ENCODE results near the gene ASPSCR1.
"Not testable (repeated sequence)": the region's sequence is repeated elsewhere in the genome, so short reads cannot be mapped to it uniquely, and the experiment has no call there.

Gene ASPSCR1

GRCh38 chr17:81976332-81977210 is 858 bp upstream of the ASPSCR1 start:
- TF ChIP-seq GATA1 (IDR thresholded peaks at IDR 0.05; ENCODE audit: low read depth, low read length) (no peak), POLR2A (IDR thresholded peaks at IDR 0.05; ENCODE audit: low read length) (no peak)
- peak; percentile 41 to 56 for DNase-seq

DNA sequence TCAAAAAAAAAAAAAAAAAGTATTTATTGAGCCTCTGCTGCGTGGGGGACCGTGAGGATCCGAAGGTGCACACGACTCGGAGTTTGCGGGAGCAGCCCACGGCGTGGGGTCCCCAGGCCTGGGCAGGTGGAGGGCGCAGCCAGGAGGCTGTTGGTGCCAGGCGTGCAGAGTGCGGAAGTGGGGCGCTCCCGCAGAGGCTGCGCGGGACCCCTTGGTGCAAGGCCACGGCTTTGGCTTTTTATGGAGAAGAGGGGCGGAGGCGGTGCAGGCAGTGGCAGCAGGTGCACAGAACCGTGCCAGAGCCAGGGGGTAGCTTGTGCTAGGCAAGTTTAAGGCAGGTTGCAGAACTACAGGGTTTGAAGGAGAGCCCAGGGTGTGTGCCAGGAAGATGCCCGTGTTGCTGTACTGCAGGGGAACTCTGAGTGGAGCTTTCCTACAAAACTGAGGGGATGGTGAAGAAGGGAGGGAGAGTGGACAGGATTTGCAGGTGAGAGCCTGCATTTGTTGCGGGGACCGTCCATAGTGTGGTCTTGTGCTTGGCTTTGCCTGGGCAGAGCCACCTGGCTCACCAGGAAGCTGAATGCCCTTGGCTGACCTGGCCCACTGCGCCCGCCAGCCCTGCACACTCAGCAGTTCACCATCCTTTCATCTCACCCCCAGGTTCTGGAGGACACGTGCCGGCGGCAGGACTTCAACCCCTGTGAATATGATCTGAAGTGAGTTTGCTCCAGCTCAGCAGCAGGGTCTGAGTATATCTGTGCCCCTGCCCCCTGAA is 1.3 kb downstream of the ASPSCR1 start:
- no peak for TF ChIP-seq GATA1 (IDR thresholded peaks at IDR 0.05; ENCODE audit: low read depth, low read length)
- TF ChIP-seq POLR2A (IDR thresholded peaks at IDR 0.05; ENCODE audit: low read length), result no peak
- DNase-seq, result no peak

DNA sequence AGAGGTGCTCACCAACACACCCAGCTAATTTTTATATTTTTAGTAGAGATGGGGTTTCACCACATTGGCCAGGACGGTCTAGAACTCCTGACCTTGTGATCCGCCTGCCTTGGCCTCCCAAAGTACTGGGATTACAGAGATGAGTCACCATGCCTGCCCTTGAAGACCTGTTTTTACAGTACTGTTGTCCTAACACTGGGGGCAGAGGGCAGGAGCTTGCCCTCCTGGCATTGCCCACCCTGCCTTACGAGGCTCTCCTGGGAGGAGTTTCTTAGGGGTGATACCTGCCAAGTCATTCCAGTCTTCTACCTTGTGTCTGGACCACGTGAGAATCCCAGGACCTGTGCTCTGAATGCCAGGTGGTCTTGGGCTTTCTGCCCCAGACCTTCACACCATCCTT is 2.7 kb downstream of the ASPSCR1 start:
- TF ChIP-seq GATA1 (IDR thresholded peaks at IDR 0.05; ENCODE audit: low read depth, low read length), result no peak
- no peak for TF ChIP-seq POLR2A (IDR thresholded peaks at IDR 0.05; ENCODE audit: low read length)
- DNase-seq, result no peak

DNA sequence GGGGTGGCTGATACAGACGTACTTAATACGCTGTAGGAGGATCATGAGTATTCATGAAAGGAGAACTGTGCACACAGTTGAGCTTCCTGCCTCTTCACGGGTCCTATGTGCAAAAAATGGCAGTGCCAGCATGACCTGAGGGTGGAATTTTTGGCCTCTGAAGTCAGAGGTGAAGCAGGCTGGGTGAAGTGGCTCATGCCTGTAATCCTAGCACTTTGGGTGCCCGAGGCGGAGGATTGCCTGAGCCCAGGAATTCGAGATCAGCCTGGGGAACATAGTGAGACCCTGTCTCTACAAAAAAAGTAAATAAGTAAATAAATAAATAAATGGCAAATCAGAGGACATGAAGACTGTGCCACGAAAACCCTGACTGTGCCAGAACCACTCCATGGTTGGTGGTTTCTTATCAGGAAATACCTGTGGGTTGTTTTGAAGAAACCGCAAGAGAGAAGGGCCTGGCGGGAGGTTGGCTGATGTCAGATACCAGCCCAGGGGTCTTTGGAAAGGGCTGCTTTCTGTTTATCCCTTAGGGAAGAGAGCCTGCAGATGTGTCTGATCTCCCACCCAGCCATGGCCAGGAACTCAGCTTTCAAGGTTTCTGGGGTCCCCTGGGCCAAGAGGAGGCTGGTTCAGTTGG is 3.4 kb downstream of the ASPSCR1 start:
- TF ChIP-seq GATA1 (IDR thresholded peaks at IDR 0.05; ENCODE audit: low read depth, low read length), result no peak
- TF ChIP-seq POLR2A (IDR thresholded peaks at IDR 0.05; ENCODE audit: low read length), result no peak
- DNase-seq, result no peak

- not testable (repeated sequence) for DNase-seq
Measured at GRCh38 chr17:81981511-81981910, 4.1 kb downstream of the ASPSCR1 start.

DNA sequence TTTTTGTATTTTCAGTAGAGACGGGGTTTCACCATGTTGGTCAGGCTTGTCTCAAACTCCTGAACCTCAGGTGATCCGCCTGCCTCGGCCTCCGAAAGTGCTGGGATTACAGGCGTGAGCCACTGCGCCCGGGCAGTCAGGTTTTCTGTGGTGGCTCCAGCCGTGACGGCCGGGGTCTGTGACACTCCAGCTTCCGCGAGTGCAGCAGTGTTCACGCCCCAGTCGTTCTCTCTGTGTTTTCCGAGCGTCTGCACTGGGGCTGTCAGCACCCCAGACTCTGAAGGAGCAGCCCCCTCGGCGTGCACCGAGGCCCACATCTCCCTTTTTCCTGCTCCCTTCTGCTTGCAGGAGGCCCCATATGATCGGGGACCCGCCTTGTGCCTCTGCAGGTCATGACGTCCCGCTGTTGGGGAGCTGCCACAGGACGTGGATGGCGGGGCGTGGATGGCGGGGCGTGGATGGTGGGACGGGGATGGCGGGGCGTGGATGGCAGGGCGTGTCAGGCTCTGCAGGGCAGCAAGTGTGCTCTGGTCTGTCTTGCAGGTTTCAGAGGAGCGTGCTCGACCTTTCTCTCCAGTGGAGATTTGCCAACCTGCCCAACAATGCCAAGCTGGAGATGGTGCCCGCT is 5.7 kb downstream of the ASPSCR1 start:
- DNase-seq, result no peak
- no peak for TF ChIP-seq POLR2A (IDR thresholded peaks at IDR 0.05; ENCODE audit: low read length)
- TF ChIP-seq GATA1 (IDR thresholded peaks at IDR 0.05; ENCODE audit: low read depth, low read length), result no peak

GRCh38 chr17:81983639-81984373 is 6.4 kb downstream of the ASPSCR1 start:
- TF ChIP-seq POLR2A (IDR thresholded peaks at IDR 0.05; ENCODE audit: low read length), result no peak
- TF ChIP-seq GATA1 (IDR thresholded peaks at IDR 0.05; ENCODE audit: low read depth, low read length), result no peak
- DNase-seq, result no peak

- no peak for DNase-seq
- TF ChIP-seq GATA1 (IDR thresholded peaks at IDR 0.05; ENCODE audit: low read depth, low read length), result no peak
- TF ChIP-seq POLR2A (IDR thresholded peaks at IDR 0.05; ENCODE audit: low read length), result no peak
Measured at GRCh38 chr17:81984773-81985410, 7.5 kb downstream of the ASPSCR1 start.

DNA sequence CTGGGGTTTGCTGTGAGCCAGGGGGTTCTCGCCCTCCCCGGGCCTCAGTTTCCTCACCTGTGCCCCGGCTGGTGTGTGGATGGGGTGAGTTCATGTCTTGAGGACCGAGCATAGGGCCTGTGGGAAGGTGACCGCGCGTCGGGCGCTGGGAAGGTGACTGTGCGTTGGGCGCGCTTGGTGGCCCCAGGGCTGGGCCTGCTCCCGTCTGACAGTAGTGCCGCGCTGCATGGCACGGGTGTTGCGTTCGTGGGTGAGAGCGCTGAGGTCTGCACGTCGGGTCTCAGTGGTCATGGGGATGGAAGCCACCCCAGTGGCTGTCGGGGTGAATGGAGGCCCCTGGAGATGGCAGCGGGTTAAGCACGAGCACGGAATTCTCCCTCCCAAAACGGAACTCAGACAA is 9.2 kb downstream of the ASPSCR1 start:
- no peak for DNase-seq
- TF ChIP-seq GATA1 (IDR thresholded peaks at IDR 0.05; ENCODE audit: low read depth, low read length) (no peak), POLR2A (IDR thresholded peaks at IDR 0.05; ENCODE audit: low read length) (no peak)

DNA sequence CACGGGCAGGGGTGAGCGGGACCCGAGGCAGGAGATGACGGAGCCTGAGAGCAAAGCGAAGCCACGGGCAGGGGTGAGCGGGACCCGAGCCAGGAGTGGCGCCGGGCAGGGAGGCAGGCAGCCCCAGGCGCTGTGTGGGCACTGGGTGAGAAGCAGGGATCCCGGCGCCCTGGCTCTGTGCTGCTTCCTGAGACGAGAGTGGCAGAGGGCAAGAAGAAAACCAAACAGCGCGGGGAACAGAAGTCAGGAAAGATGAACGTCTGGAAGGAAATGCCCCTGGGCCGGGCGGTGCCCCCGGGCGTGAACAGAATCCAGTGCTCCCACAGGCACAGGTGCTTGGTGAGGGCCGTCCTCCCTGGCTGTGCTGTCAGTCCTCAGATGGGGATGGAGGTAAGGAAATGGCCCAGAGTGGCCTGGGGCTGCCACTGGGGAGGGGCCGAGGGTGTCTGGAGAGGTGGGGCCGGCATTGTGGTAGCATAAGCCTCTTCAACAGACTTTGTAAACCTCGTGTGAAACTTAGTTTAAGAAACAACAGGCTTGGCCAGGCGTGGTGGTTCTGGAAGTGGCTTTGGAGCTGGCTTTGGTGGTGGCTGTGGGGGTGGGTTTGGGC is 9.8 kb downstream of the ASPSCR1 start:
- TF ChIP-seq POLR2A (IDR thresholded peaks at IDR 0.05; ENCODE audit: low read length), result no peak
- TF ChIP-seq GATA1 (IDR thresholded peaks at IDR 0.05; ENCODE audit: low read depth, low read length), result no peak
- no peak for DNase-seq

GRCh38 chr17:81990836-81991683 is 13.6 kb downstream of the ASPSCR1 start:
- TF ChIP-seq GATA1 (IDR thresholded peaks at IDR 0.05; ENCODE audit: low read depth, low read length) (no peak), POLR2A (IDR thresholded peaks at IDR 0.05; ENCODE audit: low read length) (no peak)
- DNase-seq, result no peak

All from erythroblast (primary cell).